SK-N-MC (cell line): ENCODE results near the gene NEDD8.

ENCODE experiments used
- EZH2 ChIP-seq: fragments of 200-600 bp; sonication (generic); IDR thresholded peaks from one replicate; pipeline ENCODE4 v1.6.1; 2017; ENCODE audit warnings: antibody characterized with exemption
- POLR2AphosphoS5 ChIP-seq: IDR thresholded peaks from 2 replicates; pipeline ENCODE4 v1.6.1; 2012; ENCODE audit warnings: mild to moderate bottlenecking, low read depth, low read length, borderline replicate concordance

GRCh38 chr14:24250354-24250753 is 18.2 kb upstream of the NEDD8 start:
- TF ChIP-seq POLR2AphosphoS5 (no peak), EZH2 (no peak)
